BE2C (cell line): ENCODE measurements around the gene RGS5.
A peak's percentile ranks its signal among the peaks of the same experiment; 100 is the strongest.

Experiments used
- DNase-seq: peaks from one replicate; pipeline ENCODE4 v3.0.0-alpha.2; 2020
- H3K27me3 ChIP-seq: fragments of 250-450 bp; sonication (Bioruptor Pico); 2 replicates; pipeline ENCODE4 v1.5.1; 2020; ENCODE audit warnings: mild to moderate bottlenecking
- H3K36me3 ChIP-seq: fragments of 250-450 bp; sonication (Bioruptor Pico); 2 replicates; pipeline ENCODE4 v1.5.1; 2020; ENCODE audit warnings: mild to moderate bottlenecking
- H3K4me1 ChIP-seq: fragments of 250-450 bp; sonication (Bioruptor Pico); 2 replicates; pipeline ENCODE4 v1.5.1; 2020
- H3K4me3 ChIP-seq: 2 replicates; pipeline ENCODE4 v1.5.1; 2011; ENCODE audit warnings: low read depth, low read length
- H3K9me3 ChIP-seq: fragments of 250-450 bp; sonication (Bioruptor Pico); 2 replicates; pipeline ENCODE4 v1.5.1; 2020
- TF ChIP-seq, protein P1 (sequence below): IDR thresholded peaks from 2 replicates; pipeline ENCODE4 v1.5.1; 2012; ENCODE audit warnings: mild to moderate bottlenecking, low read depth, low read length

Gene RGS5

DNA sequence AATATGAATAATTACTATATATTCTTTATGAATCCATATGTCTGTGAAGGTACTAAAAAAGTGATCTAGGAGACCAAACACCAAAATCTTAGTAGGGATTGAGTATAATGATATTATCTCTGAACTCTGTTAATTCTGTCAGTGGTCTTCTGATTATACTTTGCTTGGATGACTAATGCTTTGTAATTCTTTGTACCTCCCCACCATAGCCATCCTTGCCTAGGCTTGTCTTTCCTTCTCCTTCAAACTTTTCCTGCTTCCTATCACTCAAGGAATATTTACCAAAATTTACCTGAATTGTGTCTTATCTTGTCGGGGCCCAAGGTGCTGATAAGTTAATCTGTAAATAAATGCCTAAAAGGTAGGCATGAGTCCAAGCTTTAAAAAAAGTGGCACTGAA is 845 bp upstream of the RGS5 start:
- Histone ChIP-seq H3K4me3 (peak overlapping the region; percentile 92), H3K36me3 (peaks cover 15% of the 10 kb centered on the region), H3K9me3 (no peaks in the 10 kb centered on the region), H3K4me1 (peaks cover 17% of the 10 kb centered on the region), H3K27me3 (no peaks in the 10 kb centered on the region)
- TF ChIP-seq, protein P1, sequence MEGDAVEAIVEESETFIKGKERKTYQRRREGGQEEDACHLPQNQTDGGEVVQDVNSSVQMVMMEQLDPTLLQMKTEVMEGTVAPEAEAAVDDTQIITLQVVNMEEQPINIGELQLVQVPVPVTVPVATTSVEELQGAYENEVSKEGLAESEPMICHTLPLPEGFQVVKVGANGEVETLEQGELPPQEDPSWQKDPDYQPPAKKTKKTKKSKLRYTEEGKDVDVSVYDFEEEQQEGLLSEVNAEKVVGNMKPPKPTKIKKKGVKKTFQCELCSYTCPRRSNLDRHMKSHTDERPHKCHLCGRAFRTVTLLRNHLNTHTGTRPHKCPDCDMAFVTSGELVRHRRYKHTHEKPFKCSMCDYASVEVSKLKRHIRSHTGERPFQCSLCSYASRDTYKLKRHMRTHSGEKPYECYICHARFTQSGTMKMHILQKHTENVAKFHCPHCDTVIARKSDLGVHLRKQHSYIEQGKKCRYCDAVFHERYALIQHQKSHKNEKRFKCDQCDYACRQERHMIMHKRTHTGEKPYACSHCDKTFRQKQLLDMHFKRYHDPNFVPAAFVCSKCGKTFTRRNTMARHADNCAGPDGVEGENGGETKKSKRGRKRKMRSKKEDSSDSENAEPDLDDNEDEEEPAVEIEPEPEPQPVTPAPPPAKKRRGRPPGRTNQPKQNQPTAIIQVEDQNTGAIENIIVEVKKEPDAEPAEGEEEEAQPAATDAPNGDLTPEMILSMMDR = no peak
- no peak for DNase-seq

DNA sequence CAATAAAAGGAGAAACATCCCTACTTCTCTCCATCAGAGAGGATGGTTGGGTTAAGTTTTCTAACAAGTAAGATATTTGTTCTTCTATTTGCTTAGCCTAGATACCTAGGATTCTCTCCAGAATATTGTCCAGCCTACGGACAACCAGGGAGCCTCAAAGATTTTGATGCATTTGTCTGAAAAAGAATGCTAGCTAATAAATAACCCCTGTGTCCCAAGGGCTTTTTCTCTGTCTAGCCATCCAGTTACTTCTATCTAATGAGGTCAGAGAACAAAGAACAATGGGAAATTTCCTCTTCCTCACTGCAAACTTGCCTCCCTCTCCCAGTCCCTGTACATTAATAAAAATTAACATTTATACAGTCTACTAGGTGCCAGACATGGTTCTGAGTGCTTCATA is 810 bp downstream of the RGS5 start:
- Histone ChIP-seq H3K4me3 (peak overlapping the region; percentile 92), H3K27me3 (no peaks in the 10 kb centered on the region), H3K4me1 (peaks cover 19% of the 10 kb centered on the region), H3K9me3 (no peaks in the 10 kb centered on the region), H3K36me3 (peaks cover 20% of the 10 kb centered on the region)
- no peak for DNase-seq
- TF ChIP-seq, protein P1 = no peak

DNA sequence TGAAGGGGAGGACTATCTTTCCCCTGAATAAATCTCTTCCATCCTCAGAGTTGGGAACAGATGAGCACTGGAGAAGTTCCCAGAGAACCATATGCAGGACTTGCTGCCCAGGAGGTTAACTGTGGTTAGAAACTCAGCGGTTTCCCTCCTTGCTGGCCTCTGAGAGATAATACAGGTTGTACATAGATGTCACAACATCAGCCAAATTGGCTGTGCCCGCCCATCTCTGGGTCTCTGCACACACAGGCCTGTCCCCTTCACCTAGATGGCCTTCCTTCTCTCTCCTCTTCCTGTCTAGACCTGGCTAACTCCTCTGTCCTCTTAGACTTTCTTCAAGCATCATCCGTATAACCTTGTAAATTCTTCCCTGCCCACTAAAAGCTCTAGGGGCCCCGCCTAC is 5.7 kb downstream of the RGS5 start:
- TF ChIP-seq, protein P1 = no peak
- DNase-seq = peak; percentile 51
- Histone ChIP-seq H3K36me3 (peaks cover 53% of the 10 kb centered on the region), H3K9me3 (no peaks in the 10 kb centered on the region), H3K4me1 (peaks cover 35% of the 10 kb centered on the region), H3K27me3 (no peaks in the 10 kb centered on the region), H3K4me3 (peak overlapping the region; percentile 92)

DNA sequence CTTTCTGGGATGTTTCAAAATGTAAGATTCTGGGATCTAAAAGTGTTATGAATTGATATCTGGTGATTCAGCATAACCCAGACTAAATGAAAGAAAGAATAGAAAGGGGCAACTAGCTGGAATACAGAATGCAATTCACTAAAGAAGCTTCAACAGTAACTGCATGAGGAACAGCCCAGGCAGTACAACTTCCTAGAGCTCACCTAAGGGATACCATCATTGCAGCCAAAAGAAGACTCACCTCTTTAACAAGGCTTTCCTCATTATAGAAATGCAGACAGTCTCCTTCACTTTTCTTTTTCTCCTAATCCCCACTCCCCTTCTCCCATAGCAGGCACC is 6.3 kb downstream of the RGS5 start:
- no peak for DNase-seq
- Histone ChIP-seq H3K4me1 (peaks cover 41% of the 10 kb centered on the region), H3K4me3 (peak overlapping the region; percentile 92), H3K36me3 (peaks cover 59% of the 10 kb centered on the region), H3K27me3 (no peaks in the 10 kb centered on the region), H3K9me3 (no peaks in the 10 kb centered on the region)
- TF ChIP-seq, protein P1 = no peak

DNA sequence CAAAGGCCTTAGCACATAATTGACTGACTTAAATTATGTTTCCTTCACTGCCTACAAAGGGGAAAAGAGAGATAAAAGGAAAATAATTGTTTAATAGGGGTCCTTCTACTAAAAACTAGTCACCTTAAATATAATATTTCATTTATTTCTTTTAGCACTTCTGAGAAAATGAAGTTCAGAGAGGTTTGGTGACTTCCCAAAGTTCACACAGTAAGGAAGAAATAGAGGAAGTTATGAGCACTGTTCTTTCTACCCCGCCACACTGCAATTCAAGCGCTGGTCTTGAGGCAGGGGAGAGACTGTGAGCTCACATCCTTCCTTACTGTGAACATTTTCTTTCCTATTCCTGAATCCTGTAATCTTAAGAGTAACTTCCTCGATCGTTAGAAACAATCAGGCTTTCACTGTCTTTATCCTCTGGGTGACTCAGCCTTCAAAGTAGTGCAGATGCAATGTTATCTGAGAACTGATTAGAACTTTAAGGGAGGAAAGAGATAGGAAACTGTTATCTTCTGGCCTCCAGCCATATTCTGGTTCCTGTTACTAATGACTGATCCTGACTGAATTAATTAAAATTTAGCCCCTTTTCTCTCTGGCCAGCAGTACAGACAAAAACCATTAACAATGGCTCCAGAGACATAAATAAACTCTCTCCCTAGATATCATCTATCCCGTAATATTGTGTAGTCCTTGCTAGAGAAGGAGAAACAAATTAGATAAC is 6.8 kb downstream of the RGS5 start:
- peak; percentile 68 for DNase-seq
- peaks cover 42% of the 10 kb centered on the region for H3K4me1 ChIP-seq

DNA sequence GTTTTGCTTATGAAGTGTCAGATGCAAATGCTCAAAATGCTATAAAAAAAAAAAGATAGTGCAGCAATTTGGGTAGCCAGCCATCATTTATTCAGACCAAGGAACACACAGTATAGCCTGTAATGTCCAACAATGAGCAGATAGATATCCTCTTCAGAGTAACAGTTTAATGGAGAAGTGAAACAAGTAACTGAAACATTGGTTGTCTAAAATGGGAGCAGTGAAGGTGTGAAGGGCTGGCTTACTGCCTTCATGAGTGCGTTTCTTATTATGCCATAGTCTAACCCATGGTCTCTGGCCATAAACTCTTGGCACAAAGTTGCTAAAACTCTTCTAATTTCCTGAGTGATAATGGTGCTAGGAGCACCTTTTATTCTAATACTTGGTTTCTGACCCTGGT is 11.4 kb downstream of the RGS5 start:
- Histone ChIP-seq H3K36me3 (peaks cover 76% of the 10 kb centered on the region), H3K4me1 (peaks cover 72% of the 10 kb centered on the region), H3K27me3 (no peaks in the 10 kb centered on the region), H3K4me3 (no peak overlapping the region), H3K9me3 (no peaks in the 10 kb centered on the region)
- TF ChIP-seq, protein P1 = no peak
- DNase-seq = no peak

More for the DNA sequence above, 6.8 kb downstream of the RGS5 start:
- TF ChIP-seq, protein P1 = no peak
- H3K4me3 ChIP-seq = peak overlapping the region; percentile 92
- no peaks in the 10 kb centered on the region for H3K9me3 ChIP-seq
- no peaks in the 10 kb centered on the region for H3K27me3 ChIP-seq
- peaks cover 64% of the 10 kb centered on the region for H3K36me3 ChIP-seq
